Smooth muscle cell (in vitro differentiated cells): ENCODE measurements around the gene TAF1B. TPM values are rescaled to one million over a fixed set of nuclear protein-coding genes. Genes with fewer than 3 reads are reported as not detected.

Experiments used
- DNase-seq: peaks from one replicate; lab custom pipeline; 2025; ENCODE audit not compliant: unreplicated experiment; lab: John Stamatoyannopoulos, UW
- H2AFZ ChIP-seq: fragments of 200-600 bp; sonication (generic); 2 replicates; pipeline ENCODE4 v1.6.0; 2016; ENCODE audit warnings: antibody characterized with exemption, low read depth, mild to moderate bottlenecking
- H3F3A ChIP-seq: fragments of 200-600 bp; sonication (generic); 2 replicates; pipeline ENCODE4 v1.6.0; 2017; ENCODE audit warnings: antibody characterized with exemption, low read depth
- H3K27ac ChIP-seq: fragments of 200-600 bp; sonication (generic); 2 replicates; pipeline ENCODE4 v1.5.1; 2016; ENCODE audit warnings: low read depth, mild to moderate bottlenecking
- H3K27me3 ChIP-seq: fragments of 200-600 bp; sonication (generic); 2 replicates; pipeline ENCODE4 v1.6.1; 2016; ENCODE audit warnings: low read depth, mild to moderate bottlenecking
- H3K36me3 ChIP-seq: fragments of 200-600 bp; sonication (generic); 2 replicates; pipeline ENCODE4 v1.5.1; 2016; ENCODE audit warnings: low read depth
- H3K4me1 ChIP-seq: fragments of 200-600 bp; sonication (generic); 2 replicates; pipeline ENCODE4 v1.5.1; 2016; ENCODE audit warnings: low read depth
- H3K4me2 ChIP-seq: fragments of 200-600 bp; sonication (generic); 2 replicates; pipeline ENCODE4 v1.6.0; 2016; ENCODE audit warnings: mild to moderate bottlenecking
- H3K4me3 ChIP-seq: fragments of 200-600 bp; sonication (generic); 2 replicates; pipeline ENCODE4 v1.5.1; 2016; ENCODE audit warnings: mild to moderate bottlenecking
- H3K79me2 ChIP-seq: fragments of 200-600 bp; sonication (generic); 2 replicates; pipeline ENCODE4 v1.6.0; 2016; ENCODE audit warnings: low read depth, mild to moderate bottlenecking
- H3K9ac ChIP-seq: fragments of 200-600 bp; sonication (generic); 2 replicates; pipeline ENCODE4 v1.6.0; 2016; ENCODE audit warnings: low read depth
- H3K9me3 ChIP-seq: fragments of 200-600 bp; sonication (generic); replicated peaks from 2 replicates; pipeline ENCODE4 v1.5.1; 2016; ENCODE audit warnings: low read depth
- H4K20me1 ChIP-seq: fragments of 200-600 bp; sonication (generic); 2 replicates; pipeline ENCODE4 v1.6.0; 2016; ENCODE audit warnings: low read depth
- WGBS: methylation state at CpG from one replicate; pipeline ENCODE4 v1.1.7; 2016; ENCODE audit warnings: low lambda C conversion rate; 5-methylcytosine and 5-hydroxymethylcytosine counted together
- polyA plus RNA-seq: library from polyadenylated mRNA; unstranded; fragments of >200 nt; fragmentation: Nextera tagmentation; extraction: Ambion mirVana; gene quantifications from 2 replicates; pipeline ENCODE4 v1.2.1, GENCODE V29; 2016
- total RNA-seq: library from RNA; depleted of rRNA; stranded (reverse); fragments of >200 nt; gene quantifications from 2 replicates; pipeline ENCODE4 v1.2.3, GENCODE V29; 2014
- TF ChIP-seq, protein P1 (sequence below): fragments of 200-600 bp; sonication (generic); IDR thresholded peaks from 2 replicates; pipeline ENCODE4 v1.5.1; 2017; ENCODE audit warnings: borderline replicate concordance, mild to moderate bottlenecking, antibody characterized with exemption; ENCODE audit not compliant: insufficient read depth, poor library complexity, severe bottlenecking

Gene TAF1B
- total and polyA plus RNA-seq, 2 experiments from 2014 or later, result 4.5 to 11.2 TPM

DNA sequence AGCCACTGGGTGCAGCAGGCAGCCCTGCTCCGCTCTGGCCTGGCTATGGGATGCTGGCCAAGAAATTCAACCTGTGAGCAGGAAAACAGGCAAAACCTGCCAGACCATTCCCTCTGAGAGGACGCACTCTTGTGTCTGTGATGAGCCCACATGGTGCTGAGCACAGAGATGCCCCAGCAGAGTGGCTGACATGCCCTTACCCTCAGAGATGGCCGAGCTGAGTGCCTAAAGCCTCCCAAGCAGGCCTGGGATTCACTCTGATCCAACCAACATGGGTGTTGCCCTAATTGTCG is 34.3 kb upstream of the TAF1B start:
- H3F3A ChIP-seq, result no peaks in the 10 kb centered on the region
- no peaks in the 10 kb centered on the region for H3K27me3 ChIP-seq
- no peak overlapping the region for H3K9ac ChIP-seq
- no peak overlapping the region for H2AFZ ChIP-seq
- H3K27ac ChIP-seq, result no peak overlapping the region
- no peaks in the 10 kb centered on the region for H3K36me3 ChIP-seq
- H3K4me3 ChIP-seq, result no peak overlapping the region
- H3K4me2 ChIP-seq, result no peak overlapping the region
- H3K4me1 ChIP-seq, result no peaks in the 10 kb centered on the region
- no peaks in the 10 kb centered on the region for H3K79me2 ChIP-seq
- no peaks in the 10 kb centered on the region for H4K20me1 ChIP-seq
- DNase-seq, result no peak
- no peaks in the 10 kb centered on the region for H3K9me3 ChIP-seq
- 87% methylated on average over 4 of the region's 4 CpGs for WGBS
- TF ChIP-seq, protein P1, sequence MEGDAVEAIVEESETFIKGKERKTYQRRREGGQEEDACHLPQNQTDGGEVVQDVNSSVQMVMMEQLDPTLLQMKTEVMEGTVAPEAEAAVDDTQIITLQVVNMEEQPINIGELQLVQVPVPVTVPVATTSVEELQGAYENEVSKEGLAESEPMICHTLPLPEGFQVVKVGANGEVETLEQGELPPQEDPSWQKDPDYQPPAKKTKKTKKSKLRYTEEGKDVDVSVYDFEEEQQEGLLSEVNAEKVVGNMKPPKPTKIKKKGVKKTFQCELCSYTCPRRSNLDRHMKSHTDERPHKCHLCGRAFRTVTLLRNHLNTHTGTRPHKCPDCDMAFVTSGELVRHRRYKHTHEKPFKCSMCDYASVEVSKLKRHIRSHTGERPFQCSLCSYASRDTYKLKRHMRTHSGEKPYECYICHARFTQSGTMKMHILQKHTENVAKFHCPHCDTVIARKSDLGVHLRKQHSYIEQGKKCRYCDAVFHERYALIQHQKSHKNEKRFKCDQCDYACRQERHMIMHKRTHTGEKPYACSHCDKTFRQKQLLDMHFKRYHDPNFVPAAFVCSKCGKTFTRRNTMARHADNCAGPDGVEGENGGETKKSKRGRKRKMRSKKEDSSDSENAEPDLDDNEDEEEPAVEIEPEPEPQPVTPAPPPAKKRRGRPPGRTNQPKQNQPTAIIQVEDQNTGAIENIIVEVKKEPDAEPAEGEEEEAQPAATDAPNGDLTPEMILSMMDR, result no peak

DNA sequence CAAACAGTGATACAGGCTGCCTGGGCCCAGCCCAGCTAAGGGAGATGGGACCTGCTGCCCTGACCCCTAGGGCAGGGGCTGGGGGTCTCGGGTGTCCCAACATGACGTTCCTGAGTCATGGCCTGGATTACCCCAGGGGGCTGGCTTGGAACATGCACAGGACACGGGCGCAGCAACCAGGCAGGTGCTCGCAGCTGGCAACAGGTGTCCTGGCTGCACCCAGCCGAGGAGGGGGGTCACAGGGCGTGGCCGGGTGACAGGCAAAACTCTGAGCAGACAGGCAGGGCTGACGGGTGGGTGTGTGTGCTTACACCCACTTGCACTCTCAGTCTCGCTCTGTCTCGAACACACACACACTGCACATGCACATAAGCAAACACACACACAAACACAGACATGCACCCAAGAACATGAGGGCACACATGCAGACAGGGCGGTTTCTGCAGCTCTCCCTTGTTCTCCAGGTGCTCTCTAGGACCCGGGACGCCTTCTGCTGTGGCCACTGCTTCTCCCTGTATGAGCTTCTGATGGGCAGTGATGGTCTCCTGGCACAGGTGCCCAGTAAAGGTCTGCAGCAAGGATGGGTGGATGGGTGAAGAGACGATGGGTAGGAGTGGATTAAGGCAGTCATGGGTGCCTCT is 33.7 kb upstream of the TAF1B start:
- Histone ChIP-seq H4K20me1 (no peaks in the 10 kb centered on the region), H3K9ac (no peak overlapping the region), H3K27me3 (no peaks in the 10 kb centered on the region), H3K4me1 (no peaks in the 10 kb centered on the region), H3K27ac (no peak overlapping the region), H3K4me2 (no peak overlapping the region), H3K4me3 (no peak overlapping the region), H3K79me2 (no peaks in the 10 kb centered on the region), H2AFZ (no peak overlapping the region), H3K9me3 (no peaks in the 10 kb centered on the region), H3K36me3 (no peaks in the 10 kb centered on the region), H3F3A (no peaks in the 10 kb centered on the region)
- TF ChIP-seq, protein P1, result no peak
- no peak for DNase-seq
- 87% methylated on average over 15 of the region's 15 CpGs for WGBS

GRCh38 chr2:9811216-9811615 is 32.1 kb upstream of the TAF1B start:
- Histone ChIP-seq H3K4me3 (no peak overlapping the region), H3K9ac (no peak overlapping the region), H3K79me2 (no peaks in the 10 kb centered on the region), H3F3A (no peaks in the 10 kb centered on the region), H3K27me3 (no peaks in the 10 kb centered on the region), H3K36me3 (no peaks in the 10 kb centered on the region), H3K9me3 (no peaks in the 10 kb centered on the region), H4K20me1 (no peaks in the 10 kb centered on the region), H3K4me2 (no peak overlapping the region), H2AFZ (no peak overlapping the region), H3K27ac (no peak overlapping the region), H3K4me1 (no peaks in the 10 kb centered on the region)
- 83% methylated on average over 5 of the region's 5 CpGs for WGBS
- DNase-seq, result no peak
- TF ChIP-seq, protein P1, result no peak

- no peak overlapping the region for H3K4me3 ChIP-seq
- H3K79me2 ChIP-seq, result no peaks in the 10 kb centered on the region
- 92% methylated on average over 27 of the region's 27 CpGs for WGBS
- no peak overlapping the region for H3K27ac ChIP-seq
- H3K9me3 ChIP-seq, result no peaks in the 10 kb centered on the region
- no peaks in the 10 kb centered on the region for H4K20me1 ChIP-seq
- no peaks in the 10 kb centered on the region for H3F3A ChIP-seq
- no peak overlapping the region for H3K9ac ChIP-seq
- no peaks in the 10 kb centered on the region for H3K27me3 ChIP-seq
- no peaks in the 10 kb centered on the region for H3K4me1 ChIP-seq
- no peaks in the 10 kb centered on the region for H3K36me3 ChIP-seq
- TF ChIP-seq, protein P1, result no peak
- H3K4me2 ChIP-seq, result no peak overlapping the region
- no peak overlapping the region for H2AFZ ChIP-seq
- no peak for DNase-seq
These were observed 31.4 kb upstream of the TAF1B start for GRCh38 chr2:9811679-9812511.
